Embryonic facial prominence (tissue), 1 donor: ENCODE results near the gene FBXO33.
"Not testable (repeated sequence)": the region's sequence is repeated elsewhere in the genome, so short reads cannot be mapped to it uniquely, and the experiment has no call there.

Source experiments
- DNase-seq: peaks from one replicate; pipeline ENCODE4 v3.0.0-alpha.2; 2016; ENCODE audit errors: extremely low spot score

FBXO33 gene

DNA sequence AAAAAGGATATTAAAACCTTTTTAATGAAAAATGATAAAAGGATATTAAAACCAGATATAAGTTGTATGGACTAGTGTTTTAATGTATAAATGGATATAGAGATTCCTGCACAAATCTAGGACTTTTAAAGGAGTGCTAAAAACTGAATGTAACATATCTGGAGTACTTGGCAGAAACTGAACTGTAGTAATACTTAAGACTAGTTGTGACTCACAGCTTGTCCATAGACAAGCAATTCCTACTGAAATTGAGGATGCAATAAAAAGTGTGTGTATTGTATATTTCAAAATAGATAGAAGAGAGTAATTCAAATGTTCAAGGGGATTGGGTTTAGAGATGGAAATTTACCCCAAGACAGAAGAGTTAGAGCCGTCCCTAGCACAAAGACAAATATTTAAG is 59.6 kb downstream of the FBXO33 start:
- no peak for DNase-seq

DNA sequence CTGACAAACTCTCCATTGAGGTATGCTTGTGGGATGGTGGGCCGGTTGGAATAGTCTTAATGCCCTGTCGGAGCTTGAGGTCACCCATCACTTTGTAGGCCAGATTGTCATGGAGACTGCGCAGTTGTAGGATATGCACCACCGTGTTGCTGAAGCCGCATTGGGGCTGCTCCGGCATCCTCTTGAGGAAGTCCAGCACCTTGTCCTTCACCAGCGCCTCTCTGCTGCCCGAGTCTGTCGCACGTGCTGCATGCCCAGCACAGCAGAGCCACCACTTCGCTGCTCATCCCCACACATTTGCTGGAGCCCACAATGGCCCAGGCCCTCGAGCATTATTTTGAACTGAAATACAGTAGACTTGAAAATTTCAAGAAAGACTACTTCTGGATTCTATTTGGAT is 61.8 kb downstream of the FBXO33 start:
- DNase-seq: no peak

DNA sequence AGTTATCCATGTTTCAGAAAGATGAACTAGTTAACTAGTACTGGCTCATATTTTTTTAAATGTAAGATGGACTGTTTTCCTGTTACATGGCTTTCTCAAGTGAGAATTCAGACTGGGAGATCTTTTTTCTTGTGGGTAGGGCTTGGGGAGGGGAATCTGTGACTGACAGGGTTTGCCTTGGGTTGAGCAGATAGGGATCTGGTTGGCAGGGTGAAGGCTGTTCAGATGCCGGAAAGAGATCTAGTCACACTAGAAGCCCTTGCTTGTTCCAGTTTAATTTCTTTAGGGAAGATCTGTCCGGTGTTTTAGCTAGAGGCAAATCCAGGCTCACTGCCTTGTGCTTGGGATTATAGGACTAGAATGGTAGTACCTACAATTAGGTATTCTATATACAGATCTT is 63.2 kb downstream of the FBXO33 start:
- no peak for DNase-seq

DNA sequence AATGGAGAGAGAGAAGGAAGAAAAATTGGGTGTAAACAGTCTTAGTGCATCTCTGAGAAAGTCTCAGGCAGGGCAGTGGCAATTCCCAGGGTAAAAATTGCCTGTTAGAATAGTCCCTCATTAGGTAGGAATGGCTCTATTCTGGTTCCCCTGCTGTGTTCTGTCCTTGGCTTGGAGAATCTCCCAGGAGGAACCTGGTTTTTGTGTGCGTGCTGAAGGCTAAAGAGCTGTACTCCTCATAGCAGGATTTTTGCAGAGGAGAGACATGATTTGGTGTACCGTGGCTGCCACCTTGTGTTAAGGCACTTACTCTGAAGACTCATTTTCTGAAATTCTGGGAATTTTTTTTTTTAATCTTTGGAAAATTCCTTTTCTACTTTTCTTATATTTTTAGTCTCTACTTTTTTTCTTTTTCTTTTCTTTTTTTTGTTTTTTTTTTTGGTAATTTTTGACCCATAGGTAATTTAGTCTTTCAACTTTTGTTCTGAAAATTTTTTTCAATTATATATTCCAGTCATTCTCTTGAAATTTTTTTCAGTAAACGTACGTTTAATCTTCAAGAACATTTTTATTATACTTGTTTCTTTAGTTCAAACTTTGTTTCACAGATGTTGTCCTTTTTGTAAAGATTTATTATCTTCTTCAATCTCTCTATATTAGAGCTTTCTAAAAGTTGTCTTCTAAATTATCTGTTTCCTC is 63.8 kb downstream of the FBXO33 start:
- DNase-seq: peak; percentile 38

DNA sequence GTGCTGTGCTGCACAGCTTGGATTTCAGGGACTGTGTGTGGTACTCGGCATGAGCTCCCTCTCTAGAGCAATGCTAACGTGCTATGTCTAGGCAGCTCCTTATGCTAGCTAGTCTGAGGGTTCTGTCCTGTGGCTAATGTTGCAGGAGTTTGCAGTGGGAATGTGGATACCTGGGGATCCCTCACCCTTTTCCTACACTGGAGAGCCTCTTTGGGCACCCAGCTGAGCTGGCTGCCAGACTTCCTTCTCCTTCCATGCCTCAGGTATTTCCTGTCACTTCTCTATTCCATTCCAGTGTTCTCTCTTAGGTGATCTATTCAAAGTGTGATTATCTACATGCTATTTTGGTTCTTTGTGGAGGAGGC is 64.9 kb downstream of the FBXO33 start:
- no peak for DNase-seq

DNA sequence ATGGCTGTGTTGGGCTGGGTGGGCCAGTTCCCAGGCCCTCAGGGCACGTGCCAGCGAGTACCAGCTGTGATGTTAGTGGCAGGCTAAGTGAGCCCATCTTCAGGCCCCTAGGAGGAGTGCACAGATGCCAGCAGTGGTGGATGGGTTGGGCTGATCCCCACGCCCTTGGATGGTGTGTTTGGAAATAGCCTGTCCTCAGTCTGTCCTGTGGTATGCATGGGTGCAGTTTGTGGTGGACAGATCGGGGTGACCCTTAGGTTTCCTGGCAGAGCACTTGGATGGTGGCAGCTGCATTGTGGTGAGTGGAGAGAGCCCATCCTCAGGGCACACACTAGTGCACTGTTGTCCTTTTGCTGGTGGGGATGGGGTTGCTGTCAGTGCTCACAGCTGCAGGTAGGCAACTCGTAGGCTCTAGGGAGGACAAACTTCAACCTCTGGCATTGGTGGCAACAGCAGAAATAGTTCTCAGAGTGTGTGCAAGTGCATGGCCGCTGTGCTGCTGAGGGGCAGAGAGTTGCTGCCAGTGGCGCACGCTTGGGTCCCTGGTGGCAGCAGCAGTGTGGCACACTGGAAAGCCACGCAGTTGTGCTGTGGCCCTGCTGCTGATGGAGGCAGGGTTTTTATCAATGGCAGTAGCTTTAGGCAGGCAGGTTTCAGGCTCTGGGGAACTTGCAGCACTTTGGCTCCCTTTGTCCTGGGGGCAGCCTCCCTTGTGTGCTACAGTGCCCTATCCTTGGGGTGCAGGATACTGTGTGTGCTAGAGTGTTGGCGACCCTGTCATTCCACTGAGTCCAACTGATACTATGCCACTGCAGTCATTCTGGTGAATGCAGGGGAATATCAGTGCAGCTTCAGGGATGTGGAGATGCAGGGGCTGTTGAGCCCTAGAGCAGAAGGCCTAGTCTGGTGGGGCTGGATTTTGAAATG is 65.5 kb downstream of the FBXO33 start:
- no peak for DNase-seq

DNA sequence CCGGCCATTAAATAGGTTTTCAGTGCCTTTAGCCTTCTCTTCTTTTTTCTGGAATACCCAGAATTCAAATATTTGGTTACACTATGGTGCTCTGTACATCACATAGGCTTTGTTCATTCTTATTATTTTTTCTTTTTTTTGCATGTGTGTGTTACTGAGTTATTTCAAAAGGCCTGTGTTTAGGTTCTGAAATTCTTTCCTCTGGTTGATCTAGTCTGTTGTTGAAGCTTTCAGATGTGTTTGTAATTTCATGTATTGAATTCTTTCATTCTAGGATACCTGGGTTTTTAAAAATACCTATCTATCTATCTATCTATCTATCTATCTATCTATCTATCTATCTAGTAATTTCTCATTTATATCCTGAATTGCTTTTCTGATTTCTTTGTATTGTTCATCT is 66.9 kb downstream of the FBXO33 start:
- no peak for DNase-seq

DNA sequence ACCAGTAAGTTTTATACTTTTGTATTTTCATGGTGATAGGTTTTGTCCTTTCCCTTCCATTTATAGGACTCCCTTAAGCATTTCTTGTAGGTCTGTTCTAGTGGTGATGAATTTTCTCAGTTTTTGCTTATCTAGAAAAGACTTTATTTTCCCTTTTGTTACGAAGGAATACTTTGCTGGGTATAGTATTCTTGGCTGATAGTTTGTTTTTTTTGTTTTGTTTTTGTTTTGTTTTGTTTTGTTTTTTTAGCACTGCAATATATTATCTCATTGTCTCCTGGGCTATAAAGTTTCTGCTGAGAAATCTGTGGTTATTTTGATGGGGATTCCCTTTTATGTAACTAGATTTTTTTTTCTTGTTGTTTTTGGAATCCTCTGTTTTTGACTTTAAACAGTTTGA is 67.7 kb downstream of the FBXO33 start:
- DNase-seq: no peak

DNA sequence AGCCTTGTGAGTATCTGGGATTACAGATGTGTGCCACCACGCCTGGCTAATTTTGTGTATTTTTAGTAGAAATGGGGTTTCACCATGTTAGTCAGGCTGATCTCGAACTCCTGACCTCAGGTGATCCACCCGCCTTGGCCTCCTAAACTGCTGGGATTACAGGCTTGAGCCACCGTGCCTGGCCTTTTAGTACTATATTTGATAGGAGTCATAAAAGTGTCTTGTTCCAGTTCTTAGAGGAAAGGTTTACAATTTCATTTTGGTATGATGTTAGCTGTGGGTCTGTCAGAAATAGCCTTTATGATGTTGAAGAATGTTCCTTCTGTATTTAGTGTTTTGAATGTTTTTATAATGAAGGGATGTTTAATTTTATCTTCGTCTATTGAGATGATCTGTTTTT is 70.7 kb downstream of the FBXO33 start:
- not testable (repeated sequence) for DNase-seq

DNA sequence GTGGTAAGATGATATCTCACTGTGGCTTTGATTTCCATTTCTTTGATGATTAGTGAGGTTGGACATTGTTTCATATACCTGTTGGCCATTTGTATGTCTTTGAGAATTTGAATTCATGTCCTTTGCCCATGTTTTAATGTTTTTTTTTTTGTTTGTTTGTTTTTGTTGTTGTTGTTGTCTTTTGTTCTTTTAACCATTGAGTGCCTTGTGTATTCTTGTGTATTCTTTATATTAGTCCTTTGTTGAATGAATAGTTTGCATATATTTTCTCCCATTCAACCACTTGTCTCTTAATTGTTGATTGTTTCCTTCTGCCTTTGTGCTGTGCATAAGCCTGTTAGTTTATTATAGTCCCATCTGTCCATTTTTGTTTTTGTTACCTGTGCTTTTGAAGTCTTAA is 71.9 kb downstream of the FBXO33 start:
- DNase-seq: no peak

DNA sequence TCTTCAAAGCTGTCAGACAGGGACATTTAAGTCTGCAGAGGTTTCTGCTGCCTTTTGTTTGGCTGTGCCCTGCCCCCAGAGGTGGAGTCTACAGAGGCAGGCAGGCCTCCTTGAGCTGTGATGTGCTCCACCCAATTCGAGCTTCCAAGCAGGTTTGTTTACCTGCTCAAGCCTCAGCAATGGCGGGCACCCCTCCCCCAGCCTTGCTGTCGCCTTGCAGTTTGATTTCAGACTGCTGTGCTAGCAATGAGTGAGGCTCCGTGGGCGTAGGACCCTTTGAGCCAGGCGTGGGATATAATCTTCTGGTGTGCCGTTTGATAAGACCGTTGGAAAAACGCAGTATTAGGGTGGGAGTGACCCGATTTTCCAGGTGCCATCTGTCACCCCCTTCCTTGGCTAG is 73.2 kb downstream of the FBXO33 start:
- not testable (repeated sequence) for DNase-seq

DNA sequence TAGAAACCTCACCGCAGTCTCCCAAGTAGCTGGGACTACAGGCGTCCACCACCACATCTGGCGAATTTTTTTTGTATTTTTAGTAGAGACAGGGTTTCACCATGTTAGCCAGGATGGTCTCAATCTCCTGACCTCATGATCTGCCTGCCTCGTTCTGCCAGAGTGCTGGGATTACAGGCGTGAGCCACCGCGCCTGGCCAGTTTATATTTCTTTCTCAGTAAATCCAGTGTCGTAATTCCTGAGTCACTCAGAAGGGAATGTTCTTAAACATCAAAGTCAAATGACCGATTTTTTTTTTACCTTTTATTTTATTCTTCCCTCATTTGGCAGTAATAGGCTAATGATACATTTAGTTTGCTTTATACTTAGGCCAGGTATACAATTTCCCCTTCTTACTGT is 80.5 kb downstream of the FBXO33 start:
- DNase-seq: no peak

DNA sequence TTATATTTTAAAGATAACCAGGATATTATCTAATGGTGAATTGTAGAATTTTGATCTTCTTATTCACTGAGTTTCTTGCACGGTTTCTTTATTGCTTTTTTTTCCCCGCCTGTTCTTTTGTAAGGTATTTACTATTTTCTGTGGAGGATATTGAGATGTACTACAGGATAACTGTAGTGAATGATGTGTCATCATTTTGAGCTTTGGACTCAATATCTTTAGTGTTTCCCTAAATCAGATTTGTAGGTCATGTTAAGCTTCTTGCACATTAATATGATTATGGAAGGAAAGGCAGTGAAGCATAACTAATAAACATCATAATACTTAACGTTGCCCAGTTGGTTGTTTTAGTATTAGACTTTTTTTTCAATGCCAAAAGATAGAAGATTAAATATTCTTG is 81.4 kb downstream of the FBXO33 start:
- DNase-seq: no peak
